SK-N-SH (cell line): ENCODE measurements around the gene LEFTY1. TPM values are rescaled to one million over a fixed set of nuclear protein-coding genes. Genes with fewer than 3 reads are reported as not detected.
"Not testable (repeated sequence)": the region's sequence is repeated elsewhere in the genome, so short reads cannot be mapped to it uniquely, and the experiment has no call there.

Experiments used
- CTCF ChIA-PET: fragments of 300-600, 350-600 bp; formaldehyde crosslinking; extraction: SDS; loops from one replicate; lab custom pipeline; 2021; lab: Yijun Ruan, JAX
- POLR2A ChIA-PET: fragments of 350-600 bp; sonication (Branson Sonifier 250); formaldehyde crosslinking; extraction: SDS; loops from one replicate; lab custom pipeline; 2020; ENCODE audit warnings: antibody characterized with exemption, inconsistent platforms; lab: Yijun Ruan, JAX
- DNase-seq: peaks from one replicate; pipeline ENCODE4 v3.0.0; 2012
- H2AFZ ChIP-seq: fragments of 200-600 bp; sonication (generic); 2 replicates; pipeline ENCODE4 v1.8.1; 2016; ENCODE audit warnings: antibody characterized with exemption, mild to moderate bottlenecking, low read depth
- H3F3A ChIP-seq: fragments of 200-600 bp; sonication (generic); replicated peaks from 2 replicates; pipeline ENCODE3; 2016; ENCODE audit warnings: antibody characterized with exemption, mild to moderate bottlenecking; ENCODE audit not compliant: insufficient read depth
- H3K27ac ChIP-seq, 2 experiments: fragments of 200-500 bp in 1 of 2; fragments of 200-600 bp in 1 of 2; sonication (Bioruptor generic) in 1 of 2; sonication (generic), shearing (Covaris generic) in 1 of 2; 2 replicates each; pipeline versions ENCODE4 v1.5.1 to v1.6.1; 2014 to 2016; ENCODE audit warnings: low read depth in 2 of 2, inconsistent platforms in 1 of 2, low read length in 1 of 2, mild to moderate bottlenecking in 1 of 2, mixed read lengths in 1 of 2
- H3K27me3 ChIP-seq: fragments of 200-600 bp; sonication (generic), shearing (Covaris generic); 2 replicates; pipeline ENCODE4 v1.6.1; 2016; ENCODE audit warnings: mixed run types; ENCODE audit not compliant: insufficient read depth
- H3K36me3 ChIP-seq, 2 experiments: fragments of 200-500 bp in 1 of 2; fragments of 200-600 bp in 1 of 2; sonication (Bioruptor generic) in 1 of 2; sonication (generic) in 1 of 2; replicated peaks in 1 of 2; 2 replicates each; pipeline versions ENCODE3 to v1.5.1; 2014 to 2016; ENCODE audit warnings: low read length in 1 of 2, mild to moderate bottlenecking in 1 of 2; ENCODE audit not compliant: insufficient read depth in 2 of 2, control insufficient read depth in 1 of 2
- H3K4me1 ChIP-seq, 2 experiments: fragments of 200-500 bp in 1 of 2; fragments of 200-600 bp in 1 of 2; sonication (Bioruptor generic) in 1 of 2; sonication (generic), shearing (Covaris generic) in 1 of 2; 2 replicates each; pipeline versions ENCODE4 v1.5.1 to v1.6.1; 2014 to 2016; ENCODE audit warnings: low read depth in 1 of 2, low read length in 1 of 2, mixed run types in 1 of 2; ENCODE audit not compliant: insufficient read depth in 2 of 2, control insufficient read depth in 1 of 2
- H3K4me2 ChIP-seq: fragments of 200-600 bp; sonication (generic), shearing (Covaris generic); 2 replicates; pipeline ENCODE4 v1.6.1; 2017; ENCODE audit warnings: mixed run types
- H3K4me3 ChIP-seq, 2 experiments: fragments of 200-500 bp in 1 of 2; fragments of 200-600 bp in 1 of 2; sonication (Bioruptor generic) in 1 of 2; sonication (generic), shearing (Covaris generic) in 1 of 2; 2 replicates each; pipeline versions ENCODE4 v1.5.1 to v1.8.1; 2014 to 2016; ENCODE audit warnings: low read depth in 2 of 2, inconsistent platforms in 1 of 2, low read length in 1 of 2, mild to moderate bottlenecking in 1 of 2, mixed read lengths in 1 of 2, moderate library complexity in 1 of 2
- H3K79me2 ChIP-seq: fragments of 200-600 bp; sonication (generic); 2 replicates; pipeline ENCODE4 v1.8.1; 2017; ENCODE audit warnings: mild to moderate bottlenecking; ENCODE audit not compliant: insufficient read depth
- H3K9ac ChIP-seq: fragments of 200-600 bp; sonication (generic); 2 replicates; pipeline ENCODE4 v1.6.1; 2017; ENCODE audit warnings: mixed run types
- H3K9me2 ChIP-seq: fragments of 200-600 bp; sonication (generic); 2 replicates; pipeline ENCODE4 v1.6.1; 2017; ENCODE audit warnings: mixed run types
- H3K9me3 ChIP-seq: fragments of 200-600 bp; sonication (generic); 2 replicates; pipeline ENCODE4 v1.6.1; 2017; ENCODE audit warnings: mixed run types, mild to moderate bottlenecking, moderate library complexity
- H4K20me1 ChIP-seq: fragments of 200-600 bp; sonication (generic); 2 replicates; pipeline ENCODE4 v1.6.1; 2017; ENCODE audit warnings: mild to moderate bottlenecking, mixed run types; ENCODE audit not compliant: insufficient read depth
- ELF1 ChIP-seq: IDR thresholded peaks from 2 replicates; pipeline ENCODE4 v1.4.0; 2012
- EZH2phosphoT487 ChIP-seq: fragments of 200-600 bp; sonication (generic); IDR thresholded peaks from 2 replicates; pipeline ENCODE4 v1.6.1; 2017; ENCODE audit warnings: low read depth, mixed run types, mild to moderate bottlenecking, antibody characterized with exemption, moderate library complexity, borderline replicate concordance
- MEF2A ChIP-seq: IDR thresholded peaks from 2 replicates; pipeline ENCODE4 v1.4.0; 2012; ENCODE audit warnings: low read depth, borderline replicate concordance
- MXI1 ChIP-seq: IDR thresholded peaks from 2 replicates; pipeline ENCODE4 v1.6.1; 2012; ENCODE audit warnings: mild to moderate bottlenecking, low read depth, low read length, improper control_type of control experiment
- NRF1 ChIP-seq: IDR thresholded peaks from 2 replicates; pipeline ENCODE4 v1.6.1; 2012; ENCODE audit warnings: low read depth, mild to moderate bottlenecking, low read length
- REST ChIP-seq: IDR thresholded peaks from 2 replicates; pipeline ENCODE4 v1.6.1; 2012; ENCODE audit warnings: mild to moderate bottlenecking, low read depth, low read length, moderate library complexity
- SMC3 ChIP-seq: IDR thresholded peaks from 2 replicates; pipeline ENCODE4 v1.6.1; 2012; ENCODE audit warnings: low read depth, low read length, improper control_type of control experiment
- TEAD4 ChIP-seq: IDR thresholded peaks from 2 replicates; pipeline ENCODE4 v1.4.0; 2012; ENCODE audit warnings: mild to moderate bottlenecking, borderline replicate concordance; ENCODE audit not compliant: insufficient read depth
- WGBS: methylation state at CpG from one replicate; pipeline ENCODE4 v1.1.6; 2017; ENCODE audit warnings: low lambda C conversion rate; 5-methylcytosine and 5-hydroxymethylcytosine counted together
- polyA plus RNA-seq, 3 experiments: library from polyadenylated mRNA; depleted of rRNA; stranded (reverse); fragments of >200 nt; gene quantifications; 2 replicates each; pipeline ENCODE4 v1.2.3, GENCODE V29; 2012
- TF ChIP-seq, protein P1 (sequence below): fragments of 200-600 bp; sonication (generic); IDR thresholded peaks from 2 replicates; pipeline ENCODE4 v1.6.1; 2017; ENCODE audit warnings: antibody characterized with exemption, mild to moderate bottlenecking, moderate library complexity

Gene LEFTY1
- polyA plus RNA-seq, 1 of the 3 experiments (the other 2 are of a cell fraction): 0.07 TPM

DNA sequence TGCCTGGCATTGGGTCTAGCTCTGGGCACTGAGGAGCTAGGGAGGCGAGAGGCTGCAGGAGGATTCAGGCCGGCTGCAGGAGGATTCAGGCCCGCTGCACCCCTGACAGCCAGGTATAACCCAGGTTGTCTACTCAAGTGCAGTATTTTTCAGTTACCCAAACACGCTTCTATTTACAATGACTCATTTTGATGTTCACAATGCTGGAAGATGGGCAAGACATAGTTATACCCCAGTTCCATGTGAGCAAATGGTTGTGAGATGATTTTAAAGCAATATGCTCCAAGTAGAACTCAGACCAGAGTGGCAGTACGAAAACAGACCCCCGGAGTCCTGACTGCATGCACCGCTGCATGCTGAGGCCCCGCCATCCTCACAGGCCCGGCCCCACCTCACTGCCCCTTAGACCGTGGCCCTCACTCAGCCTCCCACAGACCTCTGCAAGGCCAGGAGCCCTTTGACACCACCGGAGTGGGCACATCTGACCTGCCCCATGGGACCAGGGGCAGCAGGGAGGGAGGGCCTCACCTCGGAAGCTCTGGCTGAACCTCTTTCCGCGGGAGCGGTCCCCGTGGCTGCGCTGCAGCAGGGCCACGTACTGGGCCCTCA is 553 bp downstream of the LEFTY1 start:
- Histone ChIP-seq H3K4me1 (no peaks in the 10 kb centered on the region; a peak in 1 of 4 replicates), H3K27me3 (no peaks in the 10 kb centered on the region), H3K36me3 (no peaks in the 10 kb centered on the region), H3K27ac (no peak overlapping the region), H3K4me3 (no peak overlapping the region), H3K4me2 (no peak overlapping the region), H3K79me2 (no peaks in the 10 kb centered on the region), H3K9ac (no peak overlapping the region), H3K9me2 (no peaks in the 10 kb centered on the region), H4K20me1 (no peaks in the 10 kb centered on the region), H3F3A (no peaks in the 10 kb centered on the region), H3K9me3 (no peaks in the 10 kb centered on the region), H2AFZ (no peak overlapping the region)
- DNase-seq: no peak
- TF ChIP-seq MXI1 (no peak), MEF2A (no peak), NRF1 (no peak)
- TF ChIP-seq, protein P1, sequence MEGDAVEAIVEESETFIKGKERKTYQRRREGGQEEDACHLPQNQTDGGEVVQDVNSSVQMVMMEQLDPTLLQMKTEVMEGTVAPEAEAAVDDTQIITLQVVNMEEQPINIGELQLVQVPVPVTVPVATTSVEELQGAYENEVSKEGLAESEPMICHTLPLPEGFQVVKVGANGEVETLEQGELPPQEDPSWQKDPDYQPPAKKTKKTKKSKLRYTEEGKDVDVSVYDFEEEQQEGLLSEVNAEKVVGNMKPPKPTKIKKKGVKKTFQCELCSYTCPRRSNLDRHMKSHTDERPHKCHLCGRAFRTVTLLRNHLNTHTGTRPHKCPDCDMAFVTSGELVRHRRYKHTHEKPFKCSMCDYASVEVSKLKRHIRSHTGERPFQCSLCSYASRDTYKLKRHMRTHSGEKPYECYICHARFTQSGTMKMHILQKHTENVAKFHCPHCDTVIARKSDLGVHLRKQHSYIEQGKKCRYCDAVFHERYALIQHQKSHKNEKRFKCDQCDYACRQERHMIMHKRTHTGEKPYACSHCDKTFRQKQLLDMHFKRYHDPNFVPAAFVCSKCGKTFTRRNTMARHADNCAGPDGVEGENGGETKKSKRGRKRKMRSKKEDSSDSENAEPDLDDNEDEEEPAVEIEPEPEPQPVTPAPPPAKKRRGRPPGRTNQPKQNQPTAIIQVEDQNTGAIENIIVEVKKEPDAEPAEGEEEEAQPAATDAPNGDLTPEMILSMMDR: no peak
- WGBS: 86% methylated on average over 8 of the region's 18 CpGs
- ChIA-PET CTCF (interaction anchor here (2.0 to 2.1 kb wide), 2 partner anchors 11 to 414 kb away, joined by 7 read pairs; no protein-coding TSS in a partner anchor), POLR2A (no interaction called here)

- CTCF ChIA-PET: interaction anchor here (2.1 kb wide), 1 partner anchor 10 kb away, joined by 7 read pairs; no protein-coding TSS in a partner anchor
- POLR2A ChIA-PET, H3K4me2 ChIP-seq, DNase-seq, H3K79me2 ChIP-seq, H3K4me3 ChIP-seq, H3K9me3 ChIP-seq, H3K27ac ChIP-seq, H3K9me2 ChIP-seq, H2AFZ ChIP-seq, H3K9ac ChIP-seq, H3K36me3 ChIP-seq, H3K4me1 ChIP-seq, H3F3A ChIP-seq, H4K20me1 ChIP-seq, H3K27me3 ChIP-seq: not testable (repeated sequence)
- WGBS: 93% methylated on average over 16 of the region's 56 CpGs
These were observed 1.2 kb downstream of the LEFTY1 start for GRCh38 chr1:225887554-225888288.

DNA sequence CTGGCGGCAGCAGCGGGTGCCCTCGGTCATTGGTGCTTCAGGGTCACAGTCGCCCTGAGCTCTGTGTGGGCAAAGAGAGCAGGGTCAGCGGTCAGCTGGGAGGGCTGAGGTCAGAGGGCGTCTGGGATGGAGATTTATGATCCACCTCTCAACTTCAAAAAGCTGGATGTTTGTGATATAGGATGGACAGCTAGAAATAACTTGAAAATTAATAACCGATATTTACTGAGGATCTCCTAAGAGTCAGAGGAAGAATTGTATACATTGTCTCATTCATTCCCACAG is 2.0 kb downstream of the LEFTY1 start:
- WGBS: 100% methylated on average over 3 of the region's 7 CpGs
- no peak overlapping the region for H3K27ac ChIP-seq
- H3K4me2 ChIP-seq: no peak overlapping the region
- POLR2A ChIA-PET: no interaction called here
- no peak overlapping the region for H3K4me3 ChIP-seq
- H3K36me3 ChIP-seq: no peaks in the 10 kb centered on the region
- H3K9ac ChIP-seq: no peak overlapping the region
- no peaks in the 10 kb centered on the region for H3K27me3 ChIP-seq
- H3K9me2 ChIP-seq: no peaks in the 10 kb centered on the region
- no peak overlapping the region for H2AFZ ChIP-seq
- DNase-seq: no peak
- H3K79me2 ChIP-seq: 0 out of 2 replicates have a peak, but pooled peaks cover under 1% of the 10 kb centered on the region
- no peaks in the 10 kb centered on the region for H3F3A ChIP-seq
- no peaks in the 10 kb centered on the region; a peak in 1 of 4 replicates for H3K4me1 ChIP-seq
- no peaks in the 10 kb centered on the region for H4K20me1 ChIP-seq
- CTCF ChIA-PET: interaction anchor here (1.1 kb wide), 1 partner anchor 412 kb away, joined by 4 read pairs; no protein-coding TSS in a partner anchor
- no peaks in the 10 kb centered on the region for H3K9me3 ChIP-seq
- TF ChIP-seq ELF1: no peak
- TF ChIP-seq TEAD4: no peak
- TF ChIP-seq EZH2phosphoT487: no peak
- no peak for TF ChIP-seq MXI1
- TF ChIP-seq, protein P1: no peak
- TF ChIP-seq SMC3: no peak
- no peak for TF ChIP-seq REST
- no peak for TF ChIP-seq MEF2A
- TF ChIP-seq NRF1: no peak
